ENCODE measurements around the gene DHRS13.

Gene DHRS13

GRCh38 chr17:28865946-28866752, 36.7 kb downstream of the DHRS13 start:
- Mint-ChIP-seq H3K4me3 (no peak overlapping the region), H3K27ac (no peak overlapping the region), H3K4me1 (peaks cover 10% of the 10 kb centered on the region), H3K36me3 (peaks cover 10% of the 10 kb centered on the region), H3K9me3 (no peaks in the 10 kb centered on the region)
- DNase-seq (ENCODE audit: low spot score in 2 of 2) (no peak), ATAC-seq (no peak)

DNA sequence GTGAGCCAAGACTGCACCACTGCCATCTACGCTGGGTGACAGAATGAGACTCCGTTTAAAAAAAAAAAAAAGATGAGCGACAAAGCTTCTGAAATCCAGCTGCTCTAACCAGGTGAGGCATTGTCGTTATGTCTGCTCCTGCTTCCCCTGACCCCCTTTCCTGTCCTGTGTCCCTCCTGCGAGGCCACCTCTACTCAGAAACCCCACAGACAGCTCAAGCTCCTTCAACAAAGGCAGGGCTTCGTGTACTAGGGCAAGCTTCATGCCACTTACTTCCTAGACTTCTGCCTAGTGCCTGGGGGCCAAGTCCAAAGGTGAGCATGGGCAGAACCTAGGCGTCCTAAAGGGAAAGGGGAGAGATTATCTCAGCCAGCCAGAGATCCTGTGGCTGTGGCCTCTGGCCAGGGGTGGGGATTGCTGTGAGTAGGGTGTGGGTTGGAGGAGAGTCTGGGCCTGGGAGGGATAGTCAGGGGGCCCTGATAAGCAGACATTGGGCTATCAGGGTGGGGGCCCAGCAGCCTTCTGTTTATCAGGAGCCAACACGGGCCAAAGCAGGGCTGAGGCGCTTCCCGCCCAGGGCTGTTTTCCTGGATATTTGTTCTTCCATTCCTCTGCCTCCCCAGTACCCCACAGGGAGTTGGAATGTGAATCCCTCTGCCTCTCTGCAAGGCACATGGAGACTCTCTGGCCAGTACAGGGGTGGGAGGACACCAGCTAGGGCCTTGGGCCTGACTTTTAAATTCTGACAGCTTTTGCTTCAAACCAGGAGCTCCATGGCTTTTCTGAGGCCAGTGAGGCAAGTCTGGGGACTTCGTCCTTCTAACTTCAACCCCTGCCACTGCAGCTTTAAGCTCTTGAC, 37.7 kb downstream of the DHRS13 start:
- ATAC-seq = no peak
- H3K4me3 Mint-ChIP-seq = no peak overlapping the region

DNA sequence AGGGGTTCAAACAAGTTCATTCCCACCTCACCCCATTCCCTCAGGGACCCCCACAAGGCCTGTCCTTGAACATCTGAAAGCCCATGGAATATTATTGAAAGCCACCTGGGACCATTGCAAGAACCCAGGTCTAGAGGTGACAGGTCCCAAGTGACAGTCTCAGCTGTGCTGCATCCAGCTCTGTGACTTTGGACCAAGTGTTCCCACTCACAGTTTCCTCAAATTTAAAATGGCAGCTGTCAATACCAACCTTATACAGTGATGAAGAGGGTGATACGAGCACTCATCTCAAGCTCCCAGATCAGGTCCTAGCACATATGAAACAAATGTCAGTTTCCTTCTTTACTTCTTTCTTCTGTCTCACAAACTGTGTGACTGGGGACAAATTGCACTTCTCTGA, 38.9 kb downstream of the DHRS13 start:
- ATAC-seq = no peak
- peaks cover 6% of the 10 kb centered on the region for H3K4me1 Mint-ChIP-seq
- DNase-seq (ENCODE audit: low spot score in 2 of 2) = no peak
- peaks cover 30% of the 10 kb centered on the region for H3K36me3 Mint-ChIP-seq
- no peak overlapping the region for H3K27ac Mint-ChIP-seq
- H3K4me3 Mint-ChIP-seq = no peak overlapping the region
- no peaks in the 10 kb centered on the region for H3K9me3 Mint-ChIP-seq

More for the DNA sequence above, 37.7 kb downstream of the DHRS13 start:
- Mint-ChIP-seq H3K36me3 (peaks cover 17% of the 10 kb centered on the region), H3K4me1 (peaks cover 6% of the 10 kb centered on the region), H3K27ac (no peak overlapping the region), H3K9me3 (no peaks in the 10 kb centered on the region)
- DNase-seq (ENCODE audit: low spot score in 2 of 2) = no peak

DNA sequence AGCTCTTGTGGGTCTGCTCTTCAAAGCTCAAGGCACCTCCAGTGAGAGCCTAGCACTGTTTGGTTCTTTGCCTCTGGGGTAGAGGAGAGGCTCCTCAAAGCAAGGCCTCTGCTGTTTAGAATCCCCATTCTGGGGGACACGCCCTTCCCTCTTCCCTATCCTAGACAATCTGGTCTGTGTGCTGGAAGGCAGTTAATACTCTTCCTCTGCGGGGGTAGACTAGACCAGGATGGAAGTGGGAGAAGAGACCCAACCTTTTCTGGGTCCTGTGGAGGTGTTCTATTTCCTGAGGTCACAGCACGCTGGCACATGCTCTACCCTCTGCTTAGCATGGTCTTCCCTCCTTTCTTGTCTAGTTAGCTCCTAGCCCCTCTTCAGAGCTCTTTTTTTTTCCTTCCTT, 40.3 kb downstream of the DHRS13 start:
- ATAC-seq (no peak), DNase-seq (ENCODE audit: low spot score in 2 of 2) (no peak)
- H3K4me3 Mint-ChIP-seq = no peak overlapping the region
- H3K9me3 Mint-ChIP-seq = no peaks in the 10 kb centered on the region
- H3K4me1 Mint-ChIP-seq = peaks cover 16% of the 10 kb centered on the region
- peaks cover 44% of the 10 kb centered on the region for H3K36me3 Mint-ChIP-seq
- H3K27ac Mint-ChIP-seq = peak overlapping the region; percentile 78

DNA sequence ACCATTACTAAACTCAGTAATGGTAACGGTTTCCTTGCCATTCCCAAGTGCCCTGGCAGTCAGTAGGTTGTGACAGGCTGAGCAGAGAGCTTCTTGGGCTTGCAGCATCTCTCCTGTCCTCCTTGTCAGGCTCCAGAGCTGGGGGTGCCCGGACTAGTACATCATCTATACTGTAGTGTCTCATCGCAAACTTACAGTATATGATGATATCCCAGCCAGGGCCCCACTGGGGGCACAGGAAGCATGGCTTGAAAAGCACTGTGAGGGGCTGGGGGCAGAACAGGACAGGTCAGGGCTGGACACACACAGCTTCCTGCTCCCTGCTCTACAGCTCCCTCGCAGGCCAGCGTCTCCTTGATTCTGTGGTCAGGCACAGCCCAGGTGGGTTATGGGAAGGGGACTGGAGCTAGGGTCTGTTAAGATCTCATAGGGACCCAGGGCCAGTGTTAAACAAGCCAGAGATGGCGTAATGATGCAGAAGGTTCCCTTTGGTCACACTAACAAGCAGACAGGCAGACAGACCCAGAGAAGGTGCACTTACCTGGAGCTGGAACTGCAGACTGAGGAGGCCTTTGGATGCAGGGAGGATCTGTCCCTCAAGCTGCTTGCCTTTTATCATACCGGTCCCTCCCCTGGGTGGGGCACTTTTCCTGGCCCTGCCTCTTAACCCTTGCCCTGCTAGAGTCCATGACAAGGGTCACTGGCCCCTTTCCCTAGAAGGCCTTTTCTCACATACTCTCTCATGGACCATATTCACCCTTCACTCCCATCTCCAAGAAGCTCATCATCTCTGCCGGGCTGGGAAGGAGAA, 41.3 kb downstream of the DHRS13 start:
- no peak overlapping the region for H3K4me3 Mint-ChIP-seq

DNA sequence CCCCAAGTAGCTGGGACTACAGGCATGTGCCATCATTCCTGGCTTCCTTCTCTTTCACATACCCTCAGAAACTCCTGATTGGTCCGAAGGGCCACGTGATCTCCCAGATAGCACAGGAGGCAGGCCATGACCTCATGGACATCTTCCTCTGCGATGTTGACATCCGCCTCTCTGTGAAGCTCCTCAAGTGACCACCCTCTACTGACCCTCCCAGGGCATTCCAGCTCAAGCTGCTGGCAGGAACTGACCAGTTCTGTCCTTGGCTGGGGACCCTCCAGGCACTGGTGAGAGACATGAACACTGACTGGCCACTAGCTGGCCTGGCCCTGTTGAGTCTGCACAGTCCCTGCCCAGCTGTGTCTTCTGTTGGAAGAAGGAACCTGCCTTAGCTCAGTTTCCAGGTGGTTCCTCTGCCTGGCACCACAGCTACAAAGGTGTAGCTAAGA, 42.5 kb downstream of the DHRS13 start:
- Mint-ChIP-seq H3K27ac (no peak overlapping the region), H3K36me3 (peaks cover 59% of the 10 kb centered on the region)

More for the DNA sequence above, 41.3 kb downstream of the DHRS13 start:
- Mint-ChIP-seq H3K4me1 (peaks cover 23% of the 10 kb centered on the region), H3K36me3 (peaks cover 53% of the 10 kb centered on the region), H3K9me3 (no peaks in the 10 kb centered on the region), H3K27ac (peak overlapping the region; percentile 78)
- no peak for ATAC-seq
- no peak for DNase-seq (ENCODE audit: low spot score in 2 of 2)

GRCh38 chr17:28858801-28859355, 44.0 kb downstream of the DHRS13 start:
- H3K9me3 Mint-ChIP-seq = no peaks in the 10 kb centered on the region

More for the DNA sequence above, 42.5 kb downstream of the DHRS13 start:
- no peaks in the 10 kb centered on the region for H3K9me3 Mint-ChIP-seq
- no peak overlapping the region for H3K4me3 Mint-ChIP-seq
- DNase-seq (ENCODE audit: low spot score in 2 of 2) = no peak
- ATAC-seq = no peak
- peaks cover 17% of the 10 kb centered on the region for H3K4me1 Mint-ChIP-seq

DNA sequence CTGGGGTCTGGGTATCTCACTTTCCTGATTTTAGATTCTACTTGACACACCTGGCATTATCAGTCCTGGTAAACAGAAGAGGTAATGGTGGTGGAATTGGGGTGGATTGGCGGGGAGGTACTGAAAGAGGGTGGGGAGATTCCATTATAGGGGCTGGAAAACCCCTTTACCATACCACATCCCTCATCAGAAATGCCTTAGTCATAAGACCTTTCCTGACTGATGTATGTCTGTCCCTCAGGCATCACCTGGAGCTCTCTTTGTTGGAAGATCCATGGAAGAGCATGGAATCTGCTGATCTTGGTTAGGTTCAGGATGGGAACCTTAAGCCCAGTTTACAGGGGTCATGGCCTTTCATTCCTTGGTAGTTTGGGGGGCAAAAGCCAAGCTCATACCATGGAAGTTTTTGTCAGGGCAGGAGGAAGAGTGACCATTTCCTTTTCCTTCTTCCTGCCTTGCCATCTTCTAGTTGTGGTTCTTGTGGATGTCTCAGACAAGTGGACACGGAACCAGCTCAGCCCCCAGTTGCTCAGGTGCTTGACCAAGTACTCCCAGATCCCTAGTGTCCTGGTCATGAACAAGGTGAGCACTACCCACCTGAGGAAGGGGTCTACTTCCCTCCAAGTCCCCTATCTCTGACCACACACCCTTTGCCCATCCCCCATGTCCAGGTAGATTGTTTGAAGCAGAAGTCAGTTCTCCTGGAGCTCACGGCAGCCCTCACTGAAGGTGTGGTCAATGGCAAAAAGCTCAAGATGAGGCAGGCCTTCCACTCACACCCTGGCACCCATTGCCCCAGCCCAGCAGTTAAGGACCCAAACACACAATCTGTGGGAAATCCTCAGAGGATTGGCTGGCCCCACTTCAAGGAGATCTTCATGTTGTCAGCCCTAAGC, 44.7 kb downstream of the DHRS13 start:
- H3K27ac Mint-ChIP-seq = peak overlapping the region; percentile 87
- peaks cover 17% of the 10 kb centered on the region for H3K4me1 Mint-ChIP-seq
- ATAC-seq (no peak), DNase-seq (ENCODE audit: low spot score in 2 of 2) (no peak)
- no peaks in the 10 kb centered on the region for H3K9me3 Mint-ChIP-seq
- H3K36me3 Mint-ChIP-seq = peaks cover 59% of the 10 kb centered on the region
- no peak overlapping the region for H3K4me3 Mint-ChIP-seq

More at GRCh38 chr17:28858801-28859355, 44.0 kb downstream of the DHRS13 start:
- Mint-ChIP-seq H3K4me1 (peaks cover 17% of the 10 kb centered on the region), H3K4me3 (no peak overlapping the region), H3K36me3 (peaks cover 59% of the 10 kb centered on the region), H3K27ac (peak overlapping the region; percentile 87)
- ATAC-seq (no peak), DNase-seq (ENCODE audit: low spot score in 2 of 2) (no peak)

GRCh38 chr17:28856028-28856574, 46.8 kb downstream of the DHRS13 start:
- DNase-seq (ENCODE audit: low spot score in 2 of 2) (no peak), ATAC-seq (no peak)
- H3K4me1 Mint-ChIP-seq = peaks cover 17% of the 10 kb centered on the region
- peaks cover 49% of the 10 kb centered on the region for H3K36me3 Mint-ChIP-seq
- no peak overlapping the region for H3K27ac Mint-ChIP-seq
- H3K4me3 Mint-ChIP-seq = peak overlapping the region; percentile 82
- no peaks in the 10 kb centered on the region for H3K9me3 Mint-ChIP-seq

GRCh38 chr17:28855336-28855679, 47.6 kb downstream of the DHRS13 start:
- no peak for ATAC-seq
- peaks cover 17% of the 10 kb centered on the region for H3K4me1 Mint-ChIP-seq
- peaks cover 43% of the 10 kb centered on the region for H3K36me3 Mint-ChIP-seq
- no peak for DNase-seq (ENCODE audit: low spot score in 2 of 2)
- H3K4me3 Mint-ChIP-seq = peak overlapping the region; percentile 82
- no peaks in the 10 kb centered on the region for H3K9me3 Mint-ChIP-seq
- peak overlapping the region; percentile 90 for H3K27ac Mint-ChIP-seq

DNA sequence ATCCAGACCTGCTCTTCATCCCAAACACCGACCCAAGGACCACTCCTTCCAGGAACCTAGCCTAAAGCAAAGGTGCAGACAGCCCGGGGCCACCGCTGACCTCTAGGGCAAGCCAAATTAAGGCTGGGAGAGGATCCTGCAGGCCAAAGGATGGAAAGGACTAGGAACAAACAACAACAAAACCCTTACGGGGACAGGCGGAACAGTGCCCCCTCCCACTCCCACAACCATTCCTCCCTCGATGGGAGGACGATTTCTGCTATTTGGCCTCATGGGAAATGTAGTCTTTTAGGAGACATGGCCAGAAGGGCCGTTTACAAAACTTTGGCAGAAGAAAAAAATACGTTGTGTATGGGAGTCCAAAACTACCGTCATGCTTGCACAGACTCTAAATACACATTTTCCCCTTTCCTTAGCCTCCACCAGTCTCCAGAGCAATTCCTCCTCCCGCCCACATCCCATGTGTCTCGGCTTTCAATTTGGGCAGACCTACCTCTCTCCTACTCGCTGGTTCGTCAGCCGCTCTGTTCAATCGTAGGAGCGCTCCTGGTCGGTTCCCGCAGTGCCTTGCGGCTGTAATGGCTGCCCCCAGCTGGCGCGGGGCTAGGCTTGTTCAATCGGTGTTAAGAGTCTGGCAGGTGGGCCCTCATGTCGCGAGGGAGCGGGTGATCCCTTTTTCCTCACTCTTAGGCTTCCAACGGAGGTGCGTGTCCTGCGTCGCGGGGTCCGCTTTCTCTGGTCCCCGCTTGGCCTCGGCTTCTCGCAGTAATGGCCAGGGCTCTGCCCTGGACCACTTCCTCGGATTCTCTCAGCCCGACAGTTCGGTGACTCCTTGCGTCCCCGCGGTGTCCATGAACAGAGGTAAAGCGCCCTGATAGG, 48.2 kb downstream of the DHRS13 start, which contains the start of gene ERAL1:
Gene ERAL1 (plus strand): TSS at position 560 of the 879 bp plus-strand sequence. CDS start 19 bp downstream, at position 579.
- peak; percentile 99 for ATAC-seq
- peak; percentile 72 to 88 for DNase-seq (ENCODE audit: low spot score in 2 of 2)
- Mint-ChIP-seq H3K9me3 (no peaks in the 10 kb centered on the region), H3K36me3 (peaks cover 37% of the 10 kb centered on the region), H3K4me1 (peaks cover 17% of the 10 kb centered on the region), H3K27ac (peak within 1 kb of the TSS; percentile 90), H3K4me3 (peak within 1 kb of the TSS; percentile 82)

DNA sequence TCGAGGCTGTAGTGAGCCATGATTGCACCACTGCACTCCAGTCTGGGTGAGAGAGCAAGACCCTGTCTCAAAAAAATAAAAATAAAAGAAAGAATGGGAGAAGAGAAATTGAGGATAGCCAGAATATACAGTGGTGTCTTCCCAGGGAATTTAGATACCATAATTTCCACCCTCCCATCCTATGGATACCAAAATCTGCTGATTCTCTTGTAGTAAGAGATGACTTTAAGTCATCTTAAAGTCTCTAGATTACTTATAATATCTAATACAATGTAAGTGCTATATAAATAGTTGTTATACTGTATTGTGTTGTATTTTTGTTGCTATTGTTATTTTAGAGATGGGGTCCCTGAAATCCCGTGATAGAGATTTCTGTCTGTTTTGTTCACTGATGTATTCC, 49.6 kb downstream of the DHRS13 start:
- Mint-ChIP-seq H3K27ac (no peak overlapping the region), H3K36me3 (peaks cover 23% of the 10 kb centered on the region), H3K4me1 (peaks cover 20% of the 10 kb centered on the region), H3K4me3 (no peak overlapping the region), H3K9me3 (no peaks in the 10 kb centered on the region)
- no peak for ATAC-seq
- DNase-seq (ENCODE audit: low spot score in 2 of 2) = no peak

DNA sequence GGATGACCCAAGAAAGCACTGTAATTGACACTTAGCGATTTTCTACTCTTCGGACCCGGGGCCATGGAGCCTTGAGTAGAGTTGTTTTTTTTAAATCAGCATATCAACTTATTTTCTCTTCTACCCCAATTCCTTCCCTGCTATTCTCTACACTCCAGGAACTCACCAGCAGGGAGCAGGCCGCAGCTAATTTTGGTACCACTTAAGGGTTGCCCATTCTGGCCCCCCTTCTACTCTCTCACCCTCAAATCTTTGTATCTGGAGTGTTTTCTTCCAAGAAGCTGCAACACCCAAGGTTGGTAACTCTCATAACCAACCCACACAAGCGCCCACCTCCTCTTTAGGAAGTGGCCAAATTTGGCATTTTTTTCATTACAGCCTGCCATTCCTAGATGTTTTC, 53.6 kb downstream of the DHRS13 start:
- no peaks in the 10 kb centered on the region for H3K36me3 Mint-ChIP-seq
- DNase-seq (ENCODE audit: low spot score in 2 of 2) = no peak
- ATAC-seq = peak; percentile 72
- H3K4me3 Mint-ChIP-seq = no peak overlapping the region
- no peak overlapping the region for H3K27ac Mint-ChIP-seq
- H3K9me3 Mint-ChIP-seq = no peaks in the 10 kb centered on the region
- H3K4me1 Mint-ChIP-seq = peaks cover 6% of the 10 kb centered on the region

All from stimulated activated effector memory CD8-positive, alpha-beta T cell treated with anti-CD3 and anti-CD28 coated beads, Interleukin-12 subunit alpha, Interleukin-12 subunit beta, amount 100 ng/mL, for 72 hours (primary cell).